Right lung (tissue), 5 donors: ENCODE measurements around the gene TNFAIP1. TPM values are rescaled to one million over a fixed set of nuclear protein-coding genes. Genes with fewer than 3 reads are reported as not detected.
"Not testable (repeated sequence)": the region's sequence is repeated elsewhere in the genome, so short reads cannot be mapped to it uniquely, and the experiment has no call there.

Source experiments
- DNase-seq, 2 donors: peaks; one replicate each; pipeline ENCODE4 v3.0.0-alpha.2; 2013
- polyA plus RNA-seq, 5 donors: library from polyadenylated mRNA; unstranded; fragments of 120-200 nt; gene quantifications; one replicate each; pipeline versions ENCODE4 v1.2.1 to v1.2.3, GENCODE V29; 2013; ENCODE audit warnings: inconsistent platforms in 1 of 5, low replicate concordance in 1 of 5; ENCODE audit not compliant: insufficient read length in 5 of 5, insufficient read depth in 1 of 5

The TNFAIP1 gene
- polyA plus RNA-seq, 5 donors: 32.2 to 42.1 (median 36.2) TPM

GRCh38 chr17:28320215-28321061, 15.1 kb upstream of the TNFAIP1 start:
- DNase-seq: no peak

DNA sequence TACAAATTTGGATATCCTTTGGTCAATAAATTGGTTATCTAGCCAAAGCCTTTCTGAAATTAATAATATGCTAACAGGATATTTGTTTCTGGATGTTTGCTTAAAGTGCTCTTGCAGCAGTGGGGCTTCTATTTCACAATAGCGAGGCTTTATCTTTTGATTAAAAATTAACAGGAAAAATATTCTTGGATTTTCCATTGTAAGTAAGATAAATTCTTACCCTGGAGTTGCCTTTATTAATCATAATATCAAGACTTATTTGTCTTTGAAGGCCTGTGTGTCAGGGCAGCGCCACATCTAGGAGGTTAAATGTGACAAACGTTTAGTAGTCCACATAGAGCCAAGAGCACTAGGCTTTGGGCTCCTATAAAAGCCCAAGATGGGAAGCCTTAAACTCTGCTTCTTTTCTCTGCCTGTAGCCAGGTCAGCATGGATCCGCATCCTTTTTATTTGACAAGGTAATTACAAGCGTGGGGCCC, 11.3 kb upstream of the TNFAIP1 start:
- DNase-seq: no peak

DNA sequence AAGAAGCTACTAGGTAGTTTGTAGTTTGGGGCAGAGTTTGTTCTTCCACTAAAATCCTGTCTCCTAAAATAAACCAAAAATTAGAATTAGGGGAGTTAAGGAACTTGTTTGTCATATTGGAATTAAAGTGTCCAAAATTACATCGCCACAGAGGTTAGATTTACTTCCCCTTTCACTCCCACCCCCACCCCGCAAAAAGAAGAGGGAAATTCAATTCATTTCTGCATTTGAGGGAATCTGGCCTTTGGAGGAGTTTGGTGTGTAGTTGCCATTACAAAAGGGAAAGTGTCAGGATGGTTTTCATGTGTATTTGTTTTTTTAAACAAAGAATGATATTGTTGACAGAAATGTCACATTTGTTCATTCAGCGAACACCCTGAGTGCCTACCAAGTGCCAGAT, 10.8 kb upstream of the TNFAIP1 start:
- no peak for DNase-seq

DNA sequence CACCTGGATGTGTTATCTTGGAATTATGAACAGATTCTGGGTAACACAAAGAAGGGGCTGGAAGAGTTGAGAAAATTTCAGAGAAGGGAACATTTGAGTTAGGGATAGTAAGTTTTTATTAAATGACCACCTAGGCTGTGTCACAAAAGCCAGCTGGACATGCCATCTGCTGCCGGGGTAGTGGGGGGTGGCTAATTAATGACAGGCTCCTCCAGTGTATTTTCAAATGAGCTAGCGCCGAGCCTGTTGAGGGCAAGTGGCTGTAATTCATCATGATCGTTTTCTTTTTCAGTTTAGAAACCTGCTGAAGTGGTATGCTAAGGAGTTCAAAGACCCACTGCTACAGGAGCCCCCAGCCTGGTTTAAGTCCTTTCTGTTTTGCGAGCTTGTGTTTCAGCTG, 10.3 kb upstream of the TNFAIP1 start:
- DNase-seq: no peak

- DNase-seq: no peak
Measured at GRCh38 chr17:28326114-28326513, 9.4 kb upstream of the TNFAIP1 start.

GRCh38 chr17:28327031-28327607, 8.4 kb upstream of the TNFAIP1 start:
- no peak for DNase-seq

DNA sequence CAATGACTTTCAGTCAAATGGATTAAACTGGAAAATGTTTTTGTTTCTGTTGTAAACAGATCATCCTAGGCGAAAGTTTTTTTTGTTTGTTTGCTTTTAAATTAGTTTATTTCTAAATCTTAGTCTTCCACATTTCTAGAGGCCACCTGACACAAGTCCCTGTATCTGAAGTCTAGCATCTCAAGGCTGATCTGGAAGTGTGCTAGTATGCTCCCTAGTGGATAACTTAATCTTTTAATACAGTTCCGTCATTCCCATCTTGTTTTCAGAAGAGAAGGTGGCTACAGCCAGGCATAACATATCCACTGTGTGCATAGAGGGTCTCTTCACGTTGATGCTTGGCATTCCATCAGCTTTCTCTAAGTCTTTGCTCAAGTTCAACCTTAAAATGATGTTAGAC, 7.9 kb upstream of the TNFAIP1 start:
- no peak for DNase-seq

- no peak for DNase-seq
Measured at GRCh38 chr17:28328325-28328724, 7.2 kb upstream of the TNFAIP1 start.

GRCh38 chr17:28330671-28331070, 4.9 kb upstream of the TNFAIP1 start:
- no peak for DNase-seq

GRCh38 chr17:28331891-28332420, 3.6 kb upstream of the TNFAIP1 start:
- no peak for DNase-seq

DNA sequence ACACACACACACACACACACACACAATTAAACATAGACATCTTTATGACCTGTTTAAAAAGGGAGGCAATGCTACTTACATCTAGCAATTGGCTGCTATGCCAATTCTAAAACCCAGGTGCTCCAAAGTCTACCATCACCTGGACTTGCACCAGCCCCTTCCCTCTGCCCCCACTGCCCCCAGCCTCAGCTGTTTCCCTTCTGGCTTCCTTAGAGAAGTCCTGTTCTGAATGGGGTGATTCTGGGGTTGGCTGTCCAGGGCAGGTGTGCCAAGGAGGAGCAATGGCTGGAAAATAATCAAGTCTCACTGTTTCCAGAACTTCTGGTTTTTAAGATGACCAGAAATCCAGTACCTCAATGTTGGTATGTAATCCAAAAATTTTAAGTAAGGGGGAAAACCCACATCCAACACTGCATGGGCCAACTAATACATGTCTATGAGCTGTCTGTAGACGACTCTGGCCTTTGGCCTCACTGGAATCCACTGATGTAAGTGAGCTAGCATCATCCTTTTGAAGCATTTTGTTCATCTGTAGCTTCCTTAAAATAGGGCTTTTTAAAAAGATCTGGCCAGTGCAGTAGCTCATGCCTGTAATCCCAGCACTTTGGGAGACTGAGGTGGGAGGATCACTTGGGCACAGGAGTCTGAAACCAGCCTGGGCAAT, 2.3 kb upstream of the TNFAIP1 start:
- DNase-seq: no peak

DNA sequence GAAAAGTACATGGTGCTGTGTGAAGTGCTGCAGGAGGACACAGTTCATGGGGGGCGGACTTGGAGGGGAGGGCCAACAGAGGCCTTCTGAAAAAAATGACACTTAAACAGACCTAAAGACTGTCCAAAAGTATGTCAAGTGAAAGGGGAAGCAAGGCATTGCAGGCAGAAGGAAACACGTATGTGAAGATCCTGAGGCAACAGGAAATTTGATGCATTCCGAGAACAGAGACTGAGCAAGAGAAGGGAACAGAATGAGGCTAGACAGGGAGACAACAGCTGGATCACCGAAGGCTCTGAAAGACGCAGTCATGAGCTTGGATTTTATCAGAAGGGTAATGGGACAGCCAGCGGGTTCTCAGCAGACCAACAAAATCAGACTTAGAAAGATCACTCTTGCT, 1.4 kb upstream of the TNFAIP1 start:
- no peak for DNase-seq

- DNase-seq: no peak
Measured at GRCh38 chr17:28334666-28335200, 828 bp upstream of the TNFAIP1 start.

- peak; percentile 49 to 56 for DNase-seq
Measured at GRCh38 chr17:28335959-28336871, 654 bp downstream of the TNFAIP1 start.

GRCh38 chr17:28338056-28338768, 2.7 kb downstream of the TNFAIP1 start:
- DNase-seq: no peak

DNA sequence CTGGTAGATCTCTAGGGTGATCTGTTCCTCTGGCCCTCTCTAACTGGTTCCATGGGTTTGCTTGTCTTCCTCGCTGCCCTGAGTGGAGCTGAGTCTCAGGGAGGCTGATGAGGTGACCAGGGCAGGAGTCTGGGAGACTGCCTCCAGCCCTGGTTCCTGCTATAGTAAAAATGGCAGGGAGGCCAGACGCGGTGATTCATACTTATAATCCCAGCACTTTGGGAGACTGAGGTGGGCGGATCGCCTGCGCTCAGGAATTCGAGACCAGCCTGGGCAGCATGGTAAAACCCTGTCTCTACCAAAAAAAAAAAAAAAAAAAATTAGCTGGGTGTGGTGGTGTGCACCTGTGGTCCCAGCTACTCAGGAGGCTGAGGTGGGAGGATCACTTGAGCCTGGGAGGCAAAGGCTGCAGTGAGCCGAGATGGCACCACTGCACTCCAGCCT, 3.2 kb downstream of the TNFAIP1 start:
- not testable (repeated sequence) for DNase-seq

DNA sequence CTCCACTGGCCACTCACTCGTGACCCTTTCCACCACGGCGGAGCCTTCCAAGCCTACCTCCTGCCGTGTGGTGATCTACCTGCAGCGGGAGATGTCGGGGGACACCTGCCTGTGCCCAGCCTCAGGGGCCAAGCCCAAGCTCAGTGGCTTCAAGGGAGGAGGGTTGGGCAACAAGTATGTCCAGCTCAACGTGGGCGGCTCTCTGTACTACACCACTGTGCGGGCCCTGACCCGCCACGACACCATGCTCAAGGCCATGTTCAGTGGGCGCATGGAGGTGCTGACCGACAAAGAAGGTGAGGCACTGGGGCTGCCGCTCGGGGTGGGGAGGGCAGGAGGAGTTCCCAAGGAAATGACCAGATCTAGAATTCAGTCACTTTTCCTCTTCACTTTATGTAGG, 3.9 kb downstream of the TNFAIP1 start:
- no peak for DNase-seq

DNA sequence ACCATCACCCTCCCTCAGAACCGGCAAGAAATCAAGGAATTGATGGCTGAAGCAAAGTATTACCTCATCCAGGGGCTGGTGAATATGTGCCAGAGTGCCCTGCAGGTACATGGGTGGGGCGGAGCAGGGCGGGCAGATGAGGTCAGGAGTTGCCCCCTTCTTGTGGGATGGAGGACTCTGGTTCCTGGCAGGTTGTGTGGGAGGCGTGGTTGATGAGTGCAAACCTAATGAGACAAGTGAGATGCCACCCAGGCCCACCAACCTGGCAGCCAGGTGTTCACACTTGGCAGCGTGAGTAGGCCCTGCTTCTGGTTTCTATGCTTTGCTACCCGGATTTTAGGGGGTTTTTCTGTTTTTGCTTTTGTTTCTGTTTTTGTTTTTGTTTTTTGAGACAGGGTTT, 4.8 kb downstream of the TNFAIP1 start:
- DNase-seq: no peak

- DNase-seq: no peak
Measured at GRCh38 chr17:28341516-28341915, 6.0 kb downstream of the TNFAIP1 start.

DNA sequence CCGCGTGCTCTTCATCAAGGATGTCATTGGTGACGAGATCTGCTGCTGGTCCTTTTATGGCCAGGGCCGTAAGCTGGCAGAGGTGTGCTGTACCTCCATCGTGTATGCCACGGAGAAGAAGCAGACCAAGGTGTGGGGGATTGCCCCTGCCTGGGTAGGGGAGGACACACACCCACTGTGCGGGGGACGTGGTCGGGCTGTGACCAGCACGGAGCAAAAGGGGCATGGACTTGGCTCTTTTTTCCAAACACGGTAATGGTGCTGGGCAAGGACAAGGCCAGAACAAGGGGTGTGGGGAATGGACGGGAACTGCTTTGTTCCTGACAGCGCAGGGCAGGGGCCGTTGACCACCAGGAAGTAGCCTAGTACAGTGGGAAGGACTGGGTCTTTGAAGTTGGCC, 6.8 kb downstream of the TNFAIP1 start:
- DNase-seq: no peak
